DND-41 (cell line): ENCODE measurements around the gene DHRS11.

ENCODE experiments used
- CTCF ChIP-seq: IDR thresholded peaks from 2 replicates; pipeline ENCODE4 v1.5.1; 2012; ENCODE audit warnings: borderline replicate concordance, low read length, moderate library complexity, mild to moderate bottlenecking; ENCODE audit not compliant: poor library complexity, severe bottlenecking; ENCODE audit errors: extremely low read depth
- EZH2 ChIP-seq: IDR thresholded peaks from 3 replicates; pipeline ENCODE4 v1.6.1; 2012; ENCODE audit warnings: borderline replicate concordance, low read depth, mild to moderate bottlenecking, moderate library complexity, low read length, inconsistent platforms; ENCODE audit not compliant: severe bottlenecking

DNA sequence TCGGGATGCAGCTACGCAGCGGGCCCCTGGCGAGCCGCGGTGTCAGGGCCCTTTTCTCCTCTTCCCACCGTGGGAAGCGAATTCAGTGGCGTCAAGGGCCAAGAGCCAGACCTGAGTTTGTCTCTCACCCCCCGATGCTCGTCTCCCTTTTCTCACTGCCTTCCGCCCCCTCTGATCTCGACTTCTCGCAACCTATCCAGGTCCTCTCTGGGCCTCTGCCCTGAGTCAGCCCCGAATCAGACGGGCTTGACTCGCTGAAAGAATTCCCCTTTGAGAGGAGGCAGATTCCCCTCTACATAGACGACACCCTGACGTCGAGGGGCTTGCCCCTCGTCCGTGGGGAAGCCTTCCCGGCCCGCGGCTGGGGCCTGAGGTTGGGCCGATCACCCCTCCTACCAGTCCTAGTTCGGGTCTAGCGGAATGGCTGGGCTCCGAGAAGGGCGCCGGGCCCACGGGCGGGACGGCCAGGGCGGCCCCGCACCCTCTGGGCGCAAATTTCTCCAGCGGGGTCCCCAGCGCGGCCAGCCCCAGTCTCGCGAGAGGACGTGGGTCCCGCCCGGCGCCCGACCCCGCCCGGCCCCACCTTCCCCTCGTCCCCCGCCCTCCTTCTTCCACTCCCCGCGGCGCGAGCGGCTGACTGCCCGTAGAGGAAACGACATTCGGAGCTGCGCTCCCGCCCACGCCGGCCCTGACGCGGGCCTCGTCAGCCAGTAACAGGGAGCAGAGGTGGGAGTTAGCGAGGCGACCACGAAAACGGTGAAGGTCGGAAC lies 47.2 kb upstream of the DHRS11 start, which contains the start of gene GGNBP2:
- TF ChIP-seq CTCF (peak; percentile 0), EZH2 (no peak)
